ENCODE measurements around the gene SORCS1.
"Not testable (repeated sequence)": the region's sequence is repeated elsewhere in the genome, so short reads cannot be mapped to it uniquely, and the experiment has no call there.

The SORCS1 gene

GRCh38 chr10:106938513-106938912 is 226.0 kb downstream of the SORCS1 start:
- DNase-seq: no peak

GRCh38 chr10:106935978-106936451 is 228.5 kb downstream of the SORCS1 start:
- no peak for DNase-seq

- DNase-seq: no peak
Observed at GRCh38 chr10:106931853-106932249, 232.7 kb downstream of the SORCS1 start.

GRCh38 chr10:106931159-106931852 is 233.2 kb downstream of the SORCS1 start:
- DNase-seq: no peak

GRCh38 chr10:106930751-106931150 is 233.8 kb downstream of the SORCS1 start:
- no peak for DNase-seq

GRCh38 chr10:106929291-106929895 is 235.1 kb downstream of the SORCS1 start:
- DNase-seq: no peak

GRCh38 chr10:106928151-106928550 is 236.4 kb downstream of the SORCS1 start:
- DNase-seq: not testable (repeated sequence)

GRCh38 chr10:106925191-106925590 is 239.3 kb downstream of the SORCS1 start:
- no peak for DNase-seq

GRCh38 chr10:106920538-106920937 is 244.0 kb downstream of the SORCS1 start:
- DNase-seq: no peak

- no peak for DNase-seq
Observed at GRCh38 chr10:106919871-106920282, 244.6 kb downstream of the SORCS1 start.

GRCh38 chr10:106917452-106918055 is 247.0 kb downstream of the SORCS1 start:
- DNase-seq: no peak

- no peak for DNase-seq
Observed at GRCh38 chr10:106914016-106914415, 250.5 kb downstream of the SORCS1 start.

GRCh38 chr10:106913348-106913747 is 251.2 kb downstream of the SORCS1 start:
- no peak for DNase-seq

- no peak for DNase-seq
Observed at GRCh38 chr10:106911096-106911495, 253.4 kb downstream of the SORCS1 start.

- DNase-seq: no peak
Observed at GRCh38 chr10:106910666-106911065, 253.8 kb downstream of the SORCS1 start.

- DNase-seq: no peak
Observed at GRCh38 chr10:106908225-106908624, 256.3 kb downstream of the SORCS1 start.

GRCh38 chr10:106904209-106904608 is 260.3 kb downstream of the SORCS1 start:
- no peak for DNase-seq

- DNase-seq: no peak
Observed at GRCh38 chr10:106903180-106903579, 261.3 kb downstream of the SORCS1 start.

GRCh38 chr10:106900016-106900652 is 264.4 kb downstream of the SORCS1 start:
- DNase-seq: no peak

GRCh38 chr10:106898446-106898845 is 266.1 kb downstream of the SORCS1 start:
- DNase-seq: no peak

GRCh38 chr10:106897719-106898118 is 266.8 kb downstream of the SORCS1 start:
- no peak for DNase-seq

- DNase-seq: no peak
Observed at GRCh38 chr10:106894692-106895091, 269.8 kb downstream of the SORCS1 start.

- no peak for DNase-seq
Observed at GRCh38 chr10:106877574-106877973, 286.9 kb downstream of the SORCS1 start.

- no peak for DNase-seq
Observed at GRCh38 chr10:106874604-106874889, 290.0 kb downstream of the SORCS1 start.

Data from NCI-H2227 treated with DMSO at 0.1 percent for 48 hours (cell line).